Common myeloid progenitor, CD34-positive (primary cell): Measurements from ENCODE around the gene ZNF282.
"Not testable (repeated sequence)": the region's sequence is repeated elsewhere in the genome, so short reads cannot be mapped to it uniquely, and the experiment has no call there.

Experiments
- CTCF ChIA-PET: fragments of 350-600 bp; sonication (Branson Sonifier 250); formaldehyde crosslinking; loops from one replicate; lab custom pipeline; 2021; ENCODE audit warnings: antibody characterized with exemption; lab: Charles Lee
- POLR2A ChIA-PET: fragments of 350-600 bp; sonication (Branson Sonifier 250); formaldehyde crosslinking; loops from one replicate; lab custom pipeline; 2021; ENCODE audit warnings: antibody characterized with exemption; lab: Charles Lee
- DNase-seq, 3 donors: peaks; one replicate each; pipeline versions ENCODE4 v3.0.0 to v3.0.0-alpha.2; 2013
- H3K27ac ChIP-seq, 2 experiments: 1 replicate in 1 of 2; 2 replicates in 1 of 2; pipeline ENCODE4 v1.7.0; 2013; ENCODE audit warnings: inconsistent platforms in 2 of 2, low read length in 2 of 2, mild to moderate bottlenecking in 2 of 2, low read depth in 1 of 2, moderate library complexity in 1 of 2; ENCODE audit not compliant: severe bottlenecking in 2 of 2, insufficient read depth in 1 of 2, poor library complexity in 1 of 2
- H3K27me3 ChIP-seq, 5 experiments: replicated peaks in 2 of 5; 1 replicate in 3 of 5; 2 replicates in 2 of 5; pipeline versions ENCODE4 v1.6.1 to v1.7.0; 2013; ENCODE audit warnings: low read length in 4 of 5, mild to moderate bottlenecking in 2 of 5, moderate library complexity in 2 of 5, inconsistent platforms in 1 of 5; ENCODE audit not compliant: insufficient read depth in 5 of 5, control insufficient read depth in 4 of 5
- H3K36me3 ChIP-seq, 4 experiments: 1 replicate in 2 of 4; 2 replicates in 2 of 4; pipeline versions ENCODE4 v1.6.1 to v1.7.0; 2013; ENCODE audit warnings: low read length in 3 of 4, control low read depth in 1 of 4, mild to moderate bottlenecking in 1 of 4; ENCODE audit not compliant: control insufficient read depth in 4 of 4, insufficient read depth in 4 of 4
- H3K4me1 ChIP-seq, 4 experiments: 1 replicate in 3 of 4; 2 replicates in 1 of 4; pipeline versions ENCODE4 v1.6.1 to v1.7.1; 2013; ENCODE audit warnings: low read length in 3 of 4, mild to moderate bottlenecking in 3 of 4, control low read depth in 1 of 4, inconsistent platforms in 1 of 4, moderate library complexity in 1 of 4; ENCODE audit not compliant: control insufficient read depth in 4 of 4, insufficient read depth in 4 of 4; ENCODE audit errors: control extremely low read depth in 1 of 4
- H3K4me3 ChIP-seq, 7 experiments: 1 replicate in 4 of 7; 2 replicates in 3 of 7; pipeline versions ENCODE4 v1.5.1 to v1.7.0; 2013; ENCODE audit warnings: mild to moderate bottlenecking in 7 of 7, low read length in 6 of 7, moderate library complexity in 6 of 7, inconsistent platforms in 2 of 7, low read depth in 2 of 7, control low read depth in 1 of 7; ENCODE audit not compliant: insufficient read depth in 4 of 7, control insufficient read depth in 1 of 7; ENCODE audit errors: extremely low read depth in 1 of 7
- H3K9me3 ChIP-seq, 5 experiments: 1 replicate in 4 of 5; 2 replicates in 1 of 5; pipeline versions ENCODE4 v1.6.1 to v1.7.1; 2013; ENCODE audit warnings: low read length in 4 of 5, mild to moderate bottlenecking in 2 of 5, inconsistent platforms in 1 of 5, low read depth in 1 of 5, moderate library complexity in 1 of 5; ENCODE audit not compliant: control insufficient read depth in 4 of 5, insufficient read depth in 2 of 5; ENCODE audit errors: control extremely low read depth in 1 of 5
- WGBS: methylation state at CpG from one replicate; pipeline ENCODE4 v1.1.5; 2013; ENCODE audit not compliant: insufficient coverage; 5-methylcytosine and 5-hydroxymethylcytosine counted together

Gene ZNF282

GRCh38 chr7:149223761-149224160 lies 28.4 kb downstream of the ZNF282 start:
- no CpG with 5 or more reads among the region's 39 CpGs for WGBS
- H3K36me3 ChIP-seq = peaks cover 13 to 64% (median 43%) of the 10 kb centered on the region in 4 experiments
- H3K9me3 ChIP-seq = peaks cover 0 to 6% (median 0%) of the 10 kb centered on the region in 5 experiments
- CTCF ChIA-PET = interaction anchor here (0.7 kb wide), 1 partner anchor 14 kb away, joined by 3 read pairs; no protein-coding TSS in a partner anchor
- H3K4me1 ChIP-seq = no peaks in the 10 kb centered on the region
- POLR2A ChIA-PET = no interaction called here
- no peak for DNase-seq
- no peaks in the 10 kb centered on the region for H3K27me3 ChIP-seq
- H3K27ac ChIP-seq = no peak overlapping the region
- H3K4me3 ChIP-seq = no peak overlapping the region

GRCh38 chr7:149224352-149224751 lies 29.0 kb downstream of the ZNF282 start:
- peaks cover 0 to 6% (median 0%) of the 10 kb centered on the region in 5 experiments for H3K9me3 ChIP-seq
- no peaks in the 10 kb centered on the region for H3K4me1 ChIP-seq
- no peak for DNase-seq
- H3K4me3 ChIP-seq = no peak overlapping the region
- ChIA-PET POLR2A (no interaction called here), CTCF (interaction anchor here (0.7 kb wide), 1 partner anchor 14 kb away, joined by 3 read pairs; no protein-coding TSS in a partner anchor)
- no peak overlapping the region for H3K27ac ChIP-seq
- over 99% methylated on average over 20 of the region's 37 CpGs for WGBS
- peaks cover 13 to 58% (median 40%) of the 10 kb centered on the region in 4 experiments for H3K36me3 ChIP-seq
- H3K27me3 ChIP-seq = no peaks in the 10 kb centered on the region

GRCh38 chr7:149225106-149225505 lies 29.8 kb downstream of the ZNF282 start:
- Histone ChIP-seq H3K27ac (no peak overlapping the region), H3K36me3 (peaks cover 13 to 53% (median 36%) of the 10 kb centered on the region in 4 experiments), H3K27me3 (no peaks in the 10 kb centered on the region), H3K9me3 (peaks cover 0 to 6% (median 0%) of the 10 kb centered on the region in 5 experiments), H3K4me3 (no peak overlapping the region), H3K4me1 (no peaks in the 10 kb centered on the region)
- WGBS = 95% methylated on average over 10 of the region's 19 CpGs
- ChIA-PET POLR2A (no interaction called here), CTCF (no interaction called here)
- no peak for DNase-seq

GRCh38 chr7:149225656-149226055 lies 30.3 kb downstream of the ZNF282 start:
- ChIA-PET CTCF (no interaction called here), POLR2A (no interaction called here)
- 98% methylated on average over 22 of the region's 22 CpGs for WGBS

GRCh38 chr7:149226366-149226765 lies 31.0 kb downstream of the ZNF282 start:
- not testable (repeated sequence) for H3K4me1 ChIP-seq, DNase-seq, H3K27me3 ChIP-seq, H3K27ac ChIP-seq, H3K9me3 ChIP-seq, H3K4me3 ChIP-seq
- CTCF ChIA-PET = interaction anchor here (0.9 kb wide), 1 partner anchor 9 kb away, joined by 3 read pairs; no protein-coding TSS in a partner anchor
- 98% methylated on average over 16 of the region's 17 CpGs for WGBS
- H3K36me3 ChIP-seq = peaks cover 11 to 41% (median 29%) of the 10 kb centered on the region in 4 experiments
- POLR2A ChIA-PET = interaction anchor here (0.6 kb wide), 1 partner anchor 1785 kb away, joined by 5 read pairs; no protein-coding TSS in a partner anchor

More at GRCh38 chr7:149225656-149226055, 30.3 kb downstream of the ZNF282 start:
- Histone ChIP-seq H3K27me3 (no peaks in the 10 kb centered on the region), H3K9me3 (peaks cover 0 to 6% (median 0%) of the 10 kb centered on the region in 5 experiments), H3K27ac (no peak overlapping the region), H3K4me1 (no peaks in the 10 kb centered on the region), H3K36me3 (peaks cover 11 to 49% (median 33%) of the 10 kb centered on the region in 4 experiments), H3K4me3 (no peak overlapping the region)
- no peak for DNase-seq

- CTCF ChIA-PET = interaction anchor here (0.9 kb wide), 1 partner anchor 10 kb away, joined by 3 read pairs; no protein-coding TSS in a partner anchor
- no peak overlapping the region for H3K4me3 ChIP-seq
- POLR2A ChIA-PET = interaction anchor here (0.6 kb wide), 1 partner anchor 1785 kb away, joined by 5 read pairs; no protein-coding TSS in a partner anchor
- 73% methylated on average over 4 of the region's 6 CpGs for WGBS
- DNase-seq = no peak
- no peaks in the 10 kb centered on the region for H3K27me3 ChIP-seq
- no peaks in the 10 kb centered on the region for H3K4me1 ChIP-seq
- no peak overlapping the region for H3K27ac ChIP-seq
- H3K36me3 ChIP-seq = peaks cover 11 to 37% (median 26%) of the 10 kb centered on the region in 4 experiments
- H3K9me3 ChIP-seq = peaks cover 0 to 6% (median 0%) of the 10 kb centered on the region in 5 experiments
Measured at GRCh38 chr7:149226840-149227494, 31.6 kb downstream of the ZNF282 start.
